Activated CD8-positive, alpha-beta memory T cell treated with anti-CD3 and anti-CD28 coated beads, Interleukin-2, amount 50 U/mL, for 4 hours (primary cell): ENCODE results near the gene ATN1.

ENCODE experiments used
- DNase-seq: peaks from one replicate; pipeline ENCODE4 v3.0.0-alpha.2; 2020

ATN1 gene

GRCh38 chr12:6944381-6945186 is 16.8 kb downstream of the ATN1 start:
- DNase-seq: peak; percentile 85

GRCh38 chr12:6945613-6946012 is 17.9 kb downstream of the ATN1 start:
- no peak for DNase-seq

DNA sequence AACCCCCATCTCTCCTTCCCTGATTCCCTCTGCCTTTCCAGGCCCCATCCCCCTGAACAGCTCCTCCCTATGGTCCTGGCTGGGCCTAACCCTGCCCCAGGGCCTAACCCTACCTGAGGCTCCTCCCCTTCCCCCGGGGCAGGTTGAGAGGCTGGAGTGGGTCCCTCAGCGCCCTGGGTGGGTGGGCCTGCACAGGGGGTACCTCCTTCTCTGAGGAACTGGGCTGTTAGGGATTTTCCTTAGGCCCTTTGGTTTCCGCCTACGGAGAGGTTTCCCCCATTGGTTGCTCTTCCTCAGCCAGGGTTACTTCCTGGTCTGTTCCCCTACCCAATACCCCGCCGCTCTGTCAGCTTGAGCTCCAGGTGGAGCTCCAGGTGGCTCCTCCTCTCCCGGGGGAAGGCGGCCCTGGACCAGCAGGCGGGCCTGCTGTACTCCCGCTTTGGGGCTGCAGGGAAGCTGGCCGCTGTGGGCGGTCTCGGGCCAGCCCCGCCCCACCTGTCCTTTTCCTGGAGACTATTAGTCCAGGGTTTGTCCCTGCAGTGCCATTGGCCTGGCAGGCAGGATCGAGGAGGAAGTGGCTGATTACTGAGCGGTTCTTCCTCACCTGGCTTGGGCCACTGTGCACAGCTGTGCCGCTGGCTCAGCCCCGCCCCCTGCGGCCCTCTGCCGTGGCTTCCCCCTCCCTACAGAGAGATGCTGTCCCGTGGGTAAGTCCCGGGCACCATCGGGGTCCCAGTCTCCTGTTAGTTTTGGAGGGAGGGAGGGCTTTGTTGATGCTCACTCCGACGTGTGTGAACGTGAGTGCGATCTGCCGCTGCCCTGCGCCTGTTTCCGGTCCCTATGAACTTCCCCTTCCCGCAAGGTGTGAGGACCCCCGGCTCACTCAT is 18.5 kb downstream of the ATN1 start:
- peak; percentile 60 for DNase-seq

DNA sequence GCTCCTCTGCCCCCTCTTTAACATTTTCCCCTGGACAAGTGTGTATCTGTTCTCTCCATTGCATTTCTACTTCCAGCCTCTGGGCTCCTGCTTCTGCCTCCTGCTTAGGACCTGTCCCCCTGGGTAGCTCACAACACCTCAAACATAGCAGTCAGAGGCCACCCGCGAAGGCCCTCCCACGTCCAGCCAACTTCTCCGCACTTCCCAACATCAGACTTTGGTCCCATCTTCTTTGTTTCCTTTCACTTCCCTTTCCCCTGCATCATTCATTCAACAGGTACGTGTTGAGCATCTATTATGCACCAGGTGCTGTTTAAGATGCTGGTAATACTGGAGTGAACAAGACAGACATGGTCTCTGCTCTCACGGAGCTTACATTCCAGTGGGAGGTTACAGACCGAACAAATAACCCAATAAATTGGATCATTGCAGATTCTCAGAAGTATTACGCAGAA is 19.2 kb downstream of the ATN1 start:
- no peak for DNase-seq

DNA sequence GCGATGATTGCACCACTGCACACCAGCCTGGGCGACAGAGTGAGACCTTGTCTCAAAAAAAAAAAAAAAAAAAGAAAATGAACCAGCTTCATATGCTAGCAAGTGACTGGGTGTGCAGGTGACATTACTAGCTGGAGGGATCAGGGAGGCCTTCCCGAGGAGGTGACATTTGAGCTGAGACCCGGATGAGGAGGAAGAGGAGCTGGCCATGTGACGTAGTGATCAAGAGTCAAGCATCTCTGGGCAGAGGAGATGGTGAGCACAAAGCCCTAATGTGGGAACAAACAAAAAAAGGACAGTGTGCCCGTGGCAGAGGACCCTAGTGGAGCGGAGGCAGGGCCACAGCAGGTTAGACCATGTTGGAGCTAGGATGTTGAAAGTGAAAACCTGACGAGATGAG is 19.9 kb downstream of the ATN1 start:
- DNase-seq: no peak

- DNase-seq: no peak
Measured at GRCh38 chr12:6948873-6949594, 21.3 kb downstream of the ATN1 start.

DNA sequence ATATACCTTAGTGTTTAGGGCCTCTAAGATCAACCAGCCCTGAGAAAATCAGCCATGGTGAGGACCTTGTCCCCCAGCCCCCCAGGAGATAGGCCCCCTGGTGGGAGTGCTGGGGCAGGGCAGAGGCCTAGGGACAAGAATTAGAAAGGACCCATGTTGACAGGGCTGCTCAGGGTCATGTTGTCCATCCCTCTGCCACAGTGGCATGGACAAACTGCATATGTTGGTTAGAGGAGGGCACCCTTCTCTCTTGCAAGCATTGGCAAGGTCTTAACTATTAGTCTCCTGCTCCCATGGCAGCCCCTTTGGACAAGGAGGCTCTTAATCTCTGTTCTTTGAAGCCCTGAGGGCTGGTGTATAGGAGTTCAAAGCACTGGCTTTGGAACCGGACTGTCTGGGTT is 22.6 kb downstream of the ATN1 start:
- DNase-seq: no peak

DNA sequence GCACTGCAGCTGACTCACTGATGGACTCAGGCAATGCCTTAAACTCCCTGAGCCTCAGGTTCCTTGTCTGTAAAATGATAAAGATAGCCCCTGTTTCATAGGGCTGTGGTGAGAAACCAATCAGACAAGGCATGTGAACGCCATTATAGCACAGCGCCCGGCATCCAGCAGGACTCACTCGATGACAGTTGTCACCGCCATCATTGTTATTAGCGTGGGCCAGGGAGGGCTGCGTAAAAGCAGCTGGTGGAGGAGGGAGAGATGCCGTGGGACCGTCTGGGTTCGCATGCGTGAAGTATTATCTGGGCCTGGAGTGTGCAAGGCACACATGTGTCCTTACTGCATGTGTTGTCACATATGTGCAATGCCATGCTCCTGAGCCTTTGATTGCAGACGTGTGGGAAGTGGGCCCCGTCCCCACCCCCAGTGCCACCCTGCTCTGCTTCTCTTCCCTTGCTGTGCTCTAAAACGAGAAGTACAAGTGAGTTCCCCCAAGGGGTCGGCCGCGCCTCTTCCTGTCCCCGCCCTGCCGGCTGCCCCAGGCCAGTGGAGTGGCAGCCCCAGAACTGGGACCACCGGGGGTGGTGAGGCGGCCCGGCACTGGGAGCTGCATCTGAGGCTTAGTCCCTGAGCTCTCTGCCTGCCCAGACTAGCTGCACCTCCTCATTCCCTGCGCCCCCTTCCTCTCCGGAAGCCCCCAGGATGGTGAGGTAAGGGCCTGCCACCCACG is 23.2 kb downstream of the ATN1 start, which contains the start of gene PTPN6:
Gene PTPN6 (plus strand): TSS at position 546 of the 730 bp plus-strand sequence. CDS start 157 bp downstream, at position 703.
- DNase-seq: peak; percentile 72

- DNase-seq: no peak
Measured at GRCh38 chr12:6951551-6952120, 23.9 kb downstream of the ATN1 start.

DNA sequence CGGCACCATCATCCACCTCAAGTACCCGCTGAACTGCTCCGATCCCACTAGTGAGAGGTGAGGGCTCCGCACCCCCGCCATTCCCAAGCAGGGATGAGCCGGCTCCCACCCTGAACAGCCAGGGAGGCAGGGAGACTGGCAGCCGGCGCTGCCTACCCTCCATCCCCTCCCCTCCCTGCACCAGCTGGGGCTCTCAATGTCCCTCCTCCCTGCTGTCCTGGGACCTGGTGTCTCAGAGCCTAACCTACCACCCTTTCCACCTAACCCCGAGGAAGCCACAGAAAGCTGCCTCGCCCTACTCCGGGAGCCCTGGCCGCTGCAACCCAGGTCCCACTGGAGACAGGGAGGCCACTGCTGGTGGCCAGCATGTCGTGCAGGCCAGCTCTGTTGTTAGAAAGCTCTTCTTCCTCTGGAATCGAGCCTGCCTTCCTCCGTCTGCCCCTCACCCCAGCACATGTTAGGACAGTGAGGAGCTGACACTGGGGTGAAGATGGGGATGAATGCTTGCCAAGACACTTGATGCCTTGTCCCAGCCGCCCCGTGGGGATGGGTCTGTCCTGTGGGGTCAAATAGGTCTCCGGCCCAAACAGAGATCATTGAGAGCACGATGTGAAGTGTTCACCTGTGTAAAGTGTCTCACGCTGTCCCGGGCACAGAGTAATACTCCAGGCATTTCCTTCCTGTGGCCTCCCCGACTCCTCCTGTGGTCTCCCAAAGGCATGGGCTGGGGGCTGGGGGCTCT is 24.5 kb downstream of the ATN1 start:
- DNase-seq: no peak

- no peak for DNase-seq
Measured at GRCh38 chr12:6952863-6953441, 25.2 kb downstream of the ATN1 start.

DNA sequence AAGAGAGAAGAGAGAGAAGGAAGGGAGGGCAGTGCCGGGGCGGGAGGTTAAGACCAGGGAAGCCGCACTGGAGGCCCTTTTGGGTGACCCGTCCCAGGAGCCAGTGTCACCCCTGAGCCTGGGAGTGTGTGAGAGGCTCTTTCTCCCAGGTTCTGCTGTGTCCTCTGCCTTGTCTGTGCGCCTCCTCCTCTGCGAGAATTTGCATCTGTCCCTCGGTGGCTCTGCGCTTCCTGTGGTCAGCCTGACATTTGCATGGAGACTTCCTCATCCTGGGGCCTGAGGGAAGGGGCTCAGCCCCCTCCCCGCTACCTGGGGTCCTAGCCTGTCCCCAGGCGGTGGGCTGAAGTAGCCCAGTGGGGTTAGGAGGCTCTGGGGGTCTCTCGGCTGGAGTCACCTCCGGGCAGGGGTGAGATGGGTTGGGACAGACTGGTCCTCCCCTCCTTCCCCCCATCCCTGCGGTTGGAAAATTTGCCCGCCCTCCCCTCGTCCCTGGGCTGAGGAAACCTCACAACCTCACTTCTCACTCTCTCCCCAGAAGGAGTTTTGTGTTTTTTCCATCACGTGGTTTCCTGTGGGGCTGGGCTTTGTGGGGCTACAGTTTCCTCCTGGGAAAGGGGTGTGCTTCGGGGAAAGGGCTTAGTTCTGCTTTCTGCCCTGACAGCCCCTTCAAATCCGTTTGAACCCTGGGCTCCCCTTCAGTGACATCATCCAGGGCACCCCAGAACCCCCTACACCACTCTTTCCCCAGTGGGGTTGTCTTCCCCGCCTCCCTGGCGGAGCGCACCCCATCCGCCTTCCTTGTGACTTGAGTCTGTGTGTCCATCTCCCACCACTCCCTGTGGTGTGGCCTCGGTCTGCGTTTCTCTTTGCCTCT is 25.9 kb downstream of the ATN1 start:
- DNase-seq: peak; percentile 78

DNA sequence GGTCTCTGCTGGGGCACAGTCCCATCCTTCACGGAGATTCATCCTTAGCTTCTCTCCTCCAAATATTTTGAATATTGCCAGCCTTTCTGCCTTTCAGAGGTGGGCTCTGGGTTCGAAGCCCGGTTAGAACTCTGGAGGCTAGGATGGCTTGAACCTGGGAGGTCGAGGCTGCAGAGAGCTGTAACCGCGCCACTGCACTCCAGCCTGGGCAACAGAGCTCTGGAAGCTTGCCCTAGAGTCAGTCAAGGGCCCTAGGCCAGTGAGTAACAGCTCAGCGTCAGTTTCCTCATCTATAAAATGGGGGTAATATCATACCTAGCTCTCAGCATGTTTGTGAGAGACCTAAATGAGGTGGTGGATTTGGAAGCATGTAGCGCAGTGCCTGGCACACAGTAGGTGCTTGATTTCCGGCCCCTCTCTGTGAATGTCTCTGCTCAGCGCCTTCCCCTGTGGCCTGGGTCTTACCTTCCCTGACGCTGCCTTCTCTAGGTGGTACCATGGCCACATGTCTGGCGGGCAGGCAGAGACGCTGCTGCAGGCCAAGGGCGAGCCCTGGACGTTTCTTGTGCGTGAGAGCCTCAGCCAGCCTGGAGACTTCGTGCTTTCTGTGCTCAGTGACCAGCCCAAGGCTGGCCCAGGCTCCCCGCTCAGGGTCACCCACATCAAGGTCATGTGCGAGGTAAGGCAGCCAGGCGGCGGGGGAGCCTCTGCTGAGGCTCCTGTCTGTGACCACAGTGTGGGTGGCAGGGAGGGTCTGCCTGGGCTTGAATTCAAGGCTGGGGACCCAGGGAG is 26.8 kb downstream of the ATN1 start:
- DNase-seq: no peak

GRCh38 chr12:6955108-6956020 is 27.6 kb downstream of the ATN1 start:
- DNase-seq: no peak

DNA sequence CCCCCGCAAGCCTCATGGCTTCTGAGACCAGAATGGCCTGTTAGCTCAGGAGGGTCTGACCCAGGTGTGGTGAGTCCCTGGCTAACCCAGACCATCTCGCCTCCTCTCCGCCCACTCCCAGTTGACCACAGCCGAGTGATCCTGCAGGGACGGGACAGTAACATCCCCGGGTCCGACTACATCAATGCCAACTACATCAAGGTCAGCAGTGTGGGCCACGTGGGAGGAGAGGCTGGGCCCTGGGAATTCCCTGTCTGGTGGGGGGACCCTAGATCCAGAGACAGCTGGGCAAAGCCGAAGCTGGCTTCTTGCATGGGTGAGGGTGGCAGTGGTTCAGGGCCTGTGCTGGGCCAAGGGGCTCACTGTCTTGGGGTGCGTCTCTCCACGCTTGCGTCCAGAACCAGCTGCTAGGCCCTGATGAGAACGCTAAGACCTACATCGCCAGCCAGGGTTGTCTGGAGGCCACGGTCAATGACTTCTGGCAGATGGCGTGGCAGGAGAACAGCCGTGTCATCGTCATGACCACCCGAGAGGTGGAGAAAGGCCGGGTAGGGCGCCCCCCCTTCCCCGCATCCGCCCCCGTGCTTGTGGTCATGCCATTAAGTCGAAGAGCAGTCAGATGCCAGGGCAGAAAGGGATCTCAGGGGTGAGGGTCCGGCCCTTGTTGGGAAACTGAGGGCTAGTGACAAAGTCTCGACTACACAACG is 28.4 kb downstream of the ATN1 start:
- DNase-seq: peak; percentile 58

DNA sequence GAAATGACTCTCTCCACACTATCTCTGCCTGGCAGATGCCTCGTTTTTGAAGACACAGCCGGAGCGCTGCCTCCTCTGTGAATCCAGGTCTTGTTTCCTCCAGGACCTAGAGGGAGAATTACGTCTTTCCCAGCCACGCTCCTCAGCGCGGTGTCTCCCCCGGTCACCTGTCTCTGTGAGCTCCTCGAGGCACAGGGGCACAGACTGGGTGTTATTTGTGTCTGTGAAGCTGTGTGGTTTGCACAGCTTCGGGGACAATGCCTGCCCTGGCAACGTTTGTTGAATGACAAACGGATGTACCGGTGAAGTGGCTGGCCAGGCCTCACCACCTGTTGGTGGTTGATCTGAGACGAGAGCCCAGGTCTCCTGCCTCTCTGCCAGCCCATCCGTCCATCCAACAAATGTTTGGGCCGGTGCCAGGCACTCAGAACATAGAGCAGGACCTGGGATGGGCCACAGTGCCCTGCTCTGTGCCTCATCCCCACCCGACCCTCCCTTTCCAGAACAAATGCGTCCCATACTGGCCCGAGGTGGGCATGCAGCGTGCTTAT is 29.5 kb downstream of the ATN1 start:
- DNase-seq: no peak
